Measurements from ENCODE around the gene USP34. TPM values are rescaled to one million over a fixed set of nuclear protein-coding genes. Genes with fewer than 3 reads are reported as not detected.

Gene USP34
- total and polyA plus RNA-seq, 4 donors = 25.2 to 146 (median 91.3) TPM

Other genes starting within 250 kb of the USP34 start
- 100 to 1,000 TPM in 1 of 2 donors, 10 to 100 TPM in 1; 72.7 to 115 TPM for gene XPO1, start 67.3 kb upstream of the USP34 start, total RNA-seq
- 10 to 100 TPM; 20.8 to 48.5 TPM for gene XPO1, start 67.3 kb upstream of the USP34 start, polyA plus RNA-seq